WTC11 (cell line): Measurements from ENCODE around the gene DLG1. TPM values are rescaled to one million over a fixed set of nuclear protein-coding genes. Genes with fewer than 3 reads are reported as not detected.

ENCODE experiments used
- ATAC-seq: fragments of 200-7000 bp; cut with Tn5 transposase; 2 replicates; pipeline ENCODE4 v1.10.0; 2021; ENCODE audit warnings: mild to moderate bottlenecking, moderate library complexity
- Bru-seq: library from RNA; stranded (reverse); fragments of 400-500 nt; gene quantifications from one replicate; lab custom pipeline; 2021; lab: Mats Ljungman, UMichigan
- CTCF ChIA-PET: fragments of 300-600 bp; sonication (Branson Sonifier 250); formaldehyde crosslinking; loops from one replicate; lab custom pipeline; 2021; ENCODE audit warnings: antibody characterized with exemption; lab: Charles Lee
- POLR2A ChIA-PET: fragments of 350-600 bp; sonication (Branson Sonifier 250); formaldehyde crosslinking; loops from one replicate; lab custom pipeline; 2021; ENCODE audit warnings: antibody characterized with exemption; lab: Charles Lee
- DNase-seq: peaks from one replicate; pipeline ENCODE4 v3.0.0; 2021; ENCODE audit warnings: low spot score
- H3K27ac Mint-ChIP-seq: 2 replicates; pipeline ENCODE4 v1.8.0; 2021; ENCODE audit warnings: mixed read lengths
- H3K27me3 Mint-ChIP-seq: 2 replicates; pipeline ENCODE4 v1.8.0; 2021; ENCODE audit warnings: low read depth, mild to moderate bottlenecking, moderate library complexity, mixed read lengths
- H3K36me3 Mint-ChIP-seq: 2 replicates; pipeline ENCODE4 v1.8.0; 2021; ENCODE audit warnings: mixed read lengths
- H3K4me1 Mint-ChIP-seq: 2 replicates; pipeline ENCODE4 v1.8.0; 2022; ENCODE audit warnings: mixed read lengths
- H3K4me3 Mint-ChIP-seq: 2 replicates; pipeline ENCODE4 v1.8.0; 2021; ENCODE audit warnings: mild to moderate bottlenecking, moderate library complexity, mixed read lengths
- H3K9me3 Mint-ChIP-seq: 2 replicates; pipeline ENCODE4 v1.8.0; 2021; ENCODE audit warnings: mixed read lengths
- AFF4 ChIP-seq: sonication (generic); formaldehyde crosslinking; IDR thresholded peaks from 2 replicates; pipeline ENCODE4 v1.8.1; 2023; ENCODE audit warnings: mild to moderate bottlenecking, missing genetic modification reagents, borderline replicate concordance
- CREM ChIP-seq: sonication (generic); formaldehyde crosslinking; IDR thresholded peaks from 2 replicates; pipeline ENCODE4 v1.8.1; 2022; ENCODE audit warnings: mild to moderate bottlenecking, missing genetic modification reagents, moderate library complexity
- ERG ChIP-seq: fragments of 250-450 bp; sonication (Bioruptor Pico); IDR thresholded peaks from 2 replicates; pipeline ENCODE4 v1.8.0; 2021; ENCODE audit warnings: mild to moderate bottlenecking
- ESRRA ChIP-seq: sonication (generic); formaldehyde crosslinking; IDR thresholded peaks from 2 replicates; pipeline ENCODE4 v1.8.1; 2022; ENCODE audit warnings: mild to moderate bottlenecking, missing genetic modification reagents, borderline replicate concordance
- ETV6 ChIP-seq: sonication (generic); formaldehyde crosslinking; IDR thresholded peaks from 2 replicates; pipeline ENCODE4 v1.8.1; 2022; ENCODE audit warnings: mild to moderate bottlenecking, missing genetic modification reagents
- FOXJ3 ChIP-seq: sonication (generic); formaldehyde crosslinking; IDR thresholded peaks from 2 replicates; pipeline ENCODE4 v1.9.0; 2021; ENCODE audit warnings: missing genetic modification reagents, mild to moderate bottlenecking, borderline replicate concordance
- FOXK1 ChIP-seq: sonication (generic); formaldehyde crosslinking; IDR thresholded peaks from 2 replicates; pipeline ENCODE4 v1.8.0; 2022; ENCODE audit warnings: mild to moderate bottlenecking, moderate library complexity, missing genetic modification reagents
- HMGXB4 ChIP-seq: sonication (generic); formaldehyde crosslinking; IDR thresholded peaks from 2 replicates; pipeline ENCODE4 v1.8.1; 2023; ENCODE audit warnings: mild to moderate bottlenecking, moderate library complexity, missing genetic modification reagents
- MAX ChIP-seq: sonication (generic); formaldehyde crosslinking; IDR thresholded peaks from 2 replicates; pipeline ENCODE4 v1.8.0; 2022; ENCODE audit warnings: mild to moderate bottlenecking, missing genetic modification reagents
- MXD4 ChIP-seq: fragments of 250-450 bp; sonication (Bioruptor Pico); IDR thresholded peaks from 2 replicates; pipeline ENCODE4 v1.8.0; 2021; ENCODE audit warnings: mild to moderate bottlenecking, moderate library complexity, borderline replicate concordance
- OVOL2 ChIP-seq: fragments of 250-450 bp; sonication (Bioruptor Pico); IDR thresholded peaks from 2 replicates; pipeline ENCODE4 v1.9.0; 2021; ENCODE audit warnings: mild to moderate bottlenecking, borderline replicate concordance
- SMAD3 ChIP-seq: sonication (generic); formaldehyde crosslinking; IDR thresholded peaks from 2 replicates; pipeline ENCODE4 v1.8.0; 2022; ENCODE audit warnings: missing genetic modification reagents, mild to moderate bottlenecking, borderline replicate concordance
- SP1 ChIP-seq: sonication (generic); formaldehyde crosslinking; conservative IDR thresholded peaks from 2 replicates; pipeline ENCODE4 v1.8.1; 2022; ENCODE audit warnings: missing genetic modification reagents
- USF1 ChIP-seq: sonication (generic); formaldehyde crosslinking; IDR thresholded peaks from 2 replicates; pipeline ENCODE4 v1.8.0; 2022; ENCODE audit warnings: mild to moderate bottlenecking, missing genetic modification reagents
- ZNF423 ChIP-seq: fragments of 250-450 bp; sonication (Bioruptor Pico); IDR thresholded peaks from 2 replicates; pipeline ENCODE4 v2.1.2; 2022; ENCODE audit warnings: mild to moderate bottlenecking, moderate library complexity
- ZNF512 ChIP-seq: sonication (generic); formaldehyde crosslinking; IDR thresholded peaks from 2 replicates; pipeline ENCODE4 v1.8.1; 2022; ENCODE audit warnings: missing genetic modification reagents, borderline replicate concordance
- long read RNA-seq, 3 experiments: library from RNA in 1 of 3; library from capped mRNA in 1 of 3; library from polyadenylated mRNA in 1 of 3; unstranded in 2 of 3; stranded (forward) in 1 of 3; transcript quantifications; one replicate each; pipeline ENCODE4 v2.0.0, GENCODE V29; 2021
- total RNA-seq: library from RNA; stranded (reverse); gene quantifications from 3 replicates; pipeline ENCODE4 v1.2.3, GENCODE V29; 2021

DLG1 gene
- 72.0 to 81.1 TPM (median 72.7 TPM) in 3 replicates for total RNA-seq
- percentile 87 among the genes with signal in this experiment for Bru-seq, nascent RNA
- long read RNA-seq, experiment 1, full-length matches to known transcripts = 7 of 185 reads
- long read RNA-seq, experiment 1, partial matches to known transcripts = 32 of 185 reads
- long read RNA-seq, experiment 1, other reads (novel, unspliced or antisense) = 146 of 185 reads
- long read RNA-seq, experiment 2, partial matches to known transcripts = 16 of 58 reads
- long read RNA-seq, experiment 2, other reads (novel, unspliced or antisense) = 41 of 58 reads
- long read RNA-seq, experiment 3, partial matches to known transcripts = 18 of 25 reads
- long read RNA-seq, experiment 3, other reads (novel, unspliced or antisense) = 7 of 25 reads

- POLR2A ChIA-PET = interaction anchor here (1.0 kb wide), 1 partner anchor 45 kb away, joined by 3 read pairs; no protein-coding TSS in a partner anchor
- ATAC-seq (peak; percentile 74), DNase-seq (peak; percentile 82)
- Mint-ChIP-seq H3K36me3 (peaks cover 10% of the 10 kb centered on the region), H3K4me3 (peak within 1 kb of the TSS; percentile 95), H3K9me3 (no peaks in the 10 kb centered on the region), H3K4me1 (peaks cover 18% of the 10 kb centered on the region), H3K27me3 (no peaks in the 10 kb centered on the region), H3K27ac (peak within 1 kb of the TSS; percentile 88)
- CTCF ChIA-PET = interaction anchor here (0.6 to 1.7 kb wide), 10 partner anchors 32 to 222 kb away, joined by 3 to 7 read pairs (median 4); no protein-coding TSS in a partner anchor
- TF ChIP-seq ZNF423 (CRISPR knock-in tag) (peak; percentile 23; the same call in 1 of the 2 replicates), FOXK1 (CRISPR knock-in tag) (peak; percentile 23; the same call in 1 of the 2 replicates), CREM (0 out of 2 replicates have a peak, but pooled peaks have one; percentile 24), MAX (CRISPR knock-in tag) (peak; percentile 6; the same call in 1 of the 2 replicates), ETV6 (CRISPR knock-in tag) (0 out of 2 replicates have a peak, but pooled peaks have one; percentile 22), SP1 (peak; percentile 51; the same call in 1 of the 2 replicates), SMAD3 (CRISPR knock-in tag) (peak; percentile 80), AFF4 (CRISPR knock-in tag) (0 out of 2 replicates have a peak, but pooled peaks have one; percentile 13), ESRRA (CRISPR knock-in tag) (no peak), HMGXB4 (CRISPR knock-in tag) (no peak; the same call in 1 of the 2 replicates)
These were observed at the start of gene DLG1 for GRCh38 chr3:197298341-197298944. Gene DLG1 (minus strand): TSS chr3:197298612. CDS start chr3:197297204, 1,408 bp downstream.

- ChIA-PET CTCF (no interaction called here), POLR2A (no interaction called here)
- H3K27ac Mint-ChIP-seq = no peak overlapping the region
- H3K36me3 Mint-ChIP-seq = no peaks in the 10 kb centered on the region
- DNase-seq (no peak), ATAC-seq (no peak)
- no peaks in the 10 kb centered on the region for H3K9me3 Mint-ChIP-seq
- no peaks in the 10 kb centered on the region for H3K27me3 Mint-ChIP-seq
- H3K4me3 Mint-ChIP-seq = no peak overlapping the region
- H3K4me1 Mint-ChIP-seq = peaks cover 3% of the 10 kb centered on the region; the same call in 1 of the 2 replicates
- TF ChIP-seq OVOL2 (no peak), FOXJ3 (CRISPR knock-in tag) (no peak), AFF4 (CRISPR knock-in tag) (no peak), ZNF423 (CRISPR knock-in tag) (no peak), ZNF512 (CRISPR knock-in tag) (no peak), MXD4 (CRISPR knock-in tag) (no peak), USF1 (CRISPR knock-in tag) (no peak), ERG (no peak)
These were observed 49.6 kb upstream of the DLG1 start for GRCh38 chr3:197348014-197348413.
